ENCODE results near the gene SH3PXD2B. TPM values are rescaled to one million over a fixed set of nuclear protein-coding genes. Genes with fewer than 3 reads are reported as not detected.

Gene SH3PXD2B
- total RNA-seq, 1 experiment from 2014 or later: 13.1 TPM

DNA sequence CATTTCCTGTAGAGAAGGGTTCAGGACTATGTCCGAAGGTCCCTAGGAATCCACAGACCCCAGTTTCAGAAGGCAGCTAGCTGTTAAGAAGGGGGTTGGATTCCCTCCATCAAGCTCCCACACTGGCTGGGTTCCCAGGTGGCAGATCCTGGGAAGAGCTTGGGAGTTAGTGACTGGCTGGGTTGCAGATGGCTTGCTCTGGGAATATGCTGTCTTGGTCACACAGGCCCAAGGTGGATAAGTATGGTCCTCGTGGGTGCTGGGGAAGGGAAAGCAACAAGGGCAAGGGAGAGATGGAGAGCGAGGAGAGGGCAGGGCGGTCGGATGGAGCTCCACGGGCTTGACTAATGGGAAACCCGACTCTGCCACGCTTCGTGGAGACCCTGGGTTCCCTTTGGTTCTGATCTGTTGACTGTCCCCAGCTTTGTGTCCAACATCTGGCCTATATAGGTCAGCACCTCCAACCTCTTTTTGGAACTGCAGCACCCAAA lies 17.4 kb downstream of the SH3PXD2B start:
- no peak for DNase-seq (ENCODE audit: low spot score)

DNA sequence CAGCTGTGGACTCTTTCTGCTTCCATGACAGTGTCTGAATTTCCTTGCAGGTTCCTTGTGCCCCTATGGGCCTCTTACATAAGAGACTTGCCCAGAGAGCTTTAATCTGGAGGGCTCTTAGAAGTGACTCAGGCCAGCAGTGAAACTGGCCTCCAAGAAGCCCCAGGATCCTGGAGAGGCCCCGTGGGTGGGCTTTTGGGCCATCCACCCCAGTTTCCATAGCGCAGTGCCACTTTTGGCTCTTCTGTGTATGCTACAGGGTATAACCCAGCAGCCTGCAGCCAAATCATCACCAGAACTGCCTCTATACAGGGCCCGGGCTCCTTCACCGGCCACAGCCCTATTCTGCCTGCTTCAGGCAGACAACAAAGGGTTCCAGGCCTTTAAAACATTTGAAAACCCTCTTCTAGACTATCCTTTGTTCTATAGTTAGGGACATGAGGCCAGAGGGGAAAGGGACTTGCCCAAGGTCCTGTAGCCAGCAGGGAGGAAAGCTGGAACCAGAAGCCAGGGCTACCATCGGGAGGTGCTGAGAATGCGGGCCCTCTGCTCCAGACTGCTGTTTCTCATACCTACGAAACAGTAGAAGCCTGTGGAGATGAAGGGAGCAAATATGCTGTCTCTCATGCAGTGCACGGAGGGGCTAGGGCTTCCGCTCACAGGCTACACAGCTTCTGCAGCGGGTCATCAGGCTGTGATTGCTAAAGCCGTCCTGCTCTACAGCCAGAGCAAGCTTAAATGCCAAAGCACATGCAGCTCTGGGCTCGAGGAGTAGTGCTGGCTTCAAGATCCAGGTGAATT lies 18.0 kb downstream of the SH3PXD2B start:
- no peak for DNase-seq (ENCODE audit: low spot score)

DNA sequence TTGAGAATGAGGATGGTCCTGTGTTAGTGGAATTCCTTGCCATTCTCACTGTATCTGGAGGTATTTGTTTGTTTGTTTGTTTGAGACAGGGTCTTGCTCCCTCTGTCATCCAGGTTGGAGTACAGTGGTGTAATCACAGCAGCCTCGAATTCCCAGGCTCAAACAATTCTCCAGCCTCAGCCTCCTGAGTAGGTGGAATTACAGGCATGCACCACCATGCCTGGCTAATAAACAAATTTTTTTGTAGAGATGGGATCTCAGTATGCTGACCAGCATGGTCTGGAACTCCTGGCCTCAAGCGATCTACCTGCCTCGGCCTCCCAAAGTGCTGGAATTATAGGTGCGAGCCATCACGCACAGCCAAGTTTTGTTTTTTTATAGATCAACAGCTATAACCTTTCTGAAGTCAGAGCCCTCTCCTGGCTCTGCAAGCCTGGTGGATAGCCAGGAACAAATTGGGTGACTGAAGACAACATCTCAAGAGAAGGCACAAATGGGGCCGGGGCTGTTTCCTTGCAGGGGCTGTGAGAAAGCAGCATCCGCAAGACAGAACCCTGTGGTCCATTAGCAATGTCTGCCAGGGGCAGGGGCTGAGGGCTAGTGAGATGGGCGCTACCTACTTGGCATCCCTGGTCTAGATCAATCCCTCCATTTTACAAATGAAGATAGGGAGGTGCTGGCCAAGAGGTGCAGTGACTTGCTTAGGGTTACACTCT lies 18.8 kb downstream of the SH3PXD2B start:
- no peak for DNase-seq (ENCODE audit: low spot score)

DNA sequence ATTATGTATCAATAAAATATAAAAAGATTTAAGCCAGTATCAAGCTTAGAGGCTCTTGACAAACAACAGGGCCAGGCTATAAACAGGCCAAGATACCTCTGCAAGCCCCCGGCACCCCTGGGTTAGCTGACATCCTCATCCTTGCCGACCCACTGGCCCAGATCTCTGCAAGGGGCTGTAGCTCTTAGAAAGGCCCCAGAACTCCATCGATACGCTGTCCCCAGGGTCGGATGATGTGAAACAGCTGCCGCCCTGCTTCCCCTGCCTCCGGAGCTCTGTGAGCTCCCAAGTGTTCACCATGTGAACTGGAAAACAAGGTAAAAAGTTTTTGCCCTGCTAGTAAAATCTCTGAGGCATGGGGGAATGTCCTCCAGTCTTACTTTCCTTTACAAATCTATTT lies 20.1 kb downstream of the SH3PXD2B start:
- no peak for DNase-seq (ENCODE audit: low spot score)

DNA sequence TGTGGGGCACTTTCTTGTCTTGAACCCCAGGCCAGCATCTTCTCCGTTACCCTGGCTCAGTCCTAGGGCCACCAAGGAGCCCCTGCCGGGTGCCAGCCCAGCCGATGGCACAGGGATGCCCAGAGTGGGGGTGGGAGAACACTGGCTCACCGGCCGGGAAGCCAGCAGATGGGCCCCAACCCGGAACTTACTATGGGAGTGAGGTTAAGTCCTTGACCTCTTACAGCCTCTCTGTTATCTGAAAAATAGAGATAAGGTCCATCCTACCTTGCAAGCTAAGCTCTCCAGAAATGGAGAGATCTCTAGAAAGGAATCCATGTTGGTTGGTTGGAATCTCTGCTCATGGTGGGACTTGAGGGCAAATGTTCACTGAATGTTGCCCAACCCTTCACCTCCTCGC lies 20.8 kb downstream of the SH3PXD2B start:
- DNase-seq (ENCODE audit: low spot score): no peak

DNA sequence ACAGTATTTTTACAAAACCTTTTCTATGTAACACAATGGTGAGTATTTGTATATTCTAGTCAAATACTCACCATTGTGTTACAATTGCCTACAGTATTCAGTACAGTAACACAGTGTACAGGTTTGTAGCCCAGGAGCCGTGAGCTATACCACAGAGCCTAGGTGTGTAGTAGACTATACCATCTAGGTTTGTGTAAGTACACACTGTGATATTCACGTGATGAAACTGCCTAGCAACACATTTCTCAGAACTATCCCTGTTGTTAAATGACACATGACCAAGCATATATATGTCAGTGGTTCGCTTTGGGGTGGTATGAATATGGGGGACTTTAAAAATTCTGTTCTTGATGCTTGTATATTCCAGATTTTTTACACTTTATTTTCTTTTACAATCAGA lies 21.3 kb downstream of the SH3PXD2B start:
- no peak for DNase-seq (ENCODE audit: low spot score)

DNA sequence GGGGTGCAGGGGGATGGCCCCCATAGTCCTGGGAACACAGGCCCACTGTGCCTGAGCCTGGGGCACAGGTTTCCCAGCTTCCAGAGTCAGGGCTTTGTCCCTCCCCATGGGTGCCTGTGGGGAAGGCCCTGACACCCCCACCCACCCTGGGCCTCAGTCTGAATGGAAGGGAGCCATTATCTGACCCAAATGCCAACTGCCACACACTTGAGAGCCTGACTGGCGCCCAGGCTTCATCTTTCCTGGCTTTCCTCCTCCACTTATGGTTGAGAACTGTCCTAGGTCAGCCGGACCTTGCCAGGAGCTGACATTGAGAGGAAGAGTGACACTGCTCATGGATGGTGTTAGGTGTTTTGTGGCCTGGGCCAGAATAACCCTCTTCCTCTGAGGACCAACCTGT lies 24.0 kb downstream of the SH3PXD2B start:
- no peak for DNase-seq (ENCODE audit: low spot score)

DNA sequence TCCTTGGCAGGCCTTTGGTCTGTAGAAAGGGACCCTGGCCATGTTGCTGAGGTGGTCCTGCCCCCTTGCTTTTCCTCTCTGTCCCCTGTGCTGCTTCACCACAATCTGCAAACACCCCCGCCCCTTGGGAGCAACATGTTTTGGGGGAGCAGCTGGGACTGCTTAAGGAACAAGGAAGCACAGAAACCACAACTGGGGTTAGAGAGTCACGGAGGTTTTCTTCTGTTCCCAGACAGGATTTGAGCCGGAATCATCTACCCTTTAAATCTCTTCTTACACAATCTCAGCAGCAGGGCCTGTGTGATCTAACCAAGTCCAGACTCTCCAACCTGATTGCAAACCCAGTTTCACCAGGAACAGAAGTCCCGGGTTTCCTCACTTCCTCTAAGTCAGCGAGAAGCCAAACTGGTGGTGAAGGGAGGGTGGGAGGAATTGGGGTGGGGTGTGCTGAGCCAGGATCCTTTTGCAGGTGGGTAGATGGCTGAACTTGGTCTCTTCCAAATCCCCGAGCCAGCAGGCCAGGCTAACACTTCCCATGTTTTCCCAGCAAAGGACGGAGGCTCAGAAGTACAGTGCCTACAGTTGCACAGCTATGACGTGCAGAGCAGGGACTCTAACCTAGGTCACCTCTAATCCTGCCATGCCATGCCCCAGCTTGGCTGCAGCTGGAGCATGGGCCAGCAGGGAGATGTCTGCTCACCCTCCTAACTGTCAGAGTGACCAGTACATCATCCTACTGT lies 25.0 kb downstream of the SH3PXD2B start:
- DNase-seq (ENCODE audit: low spot score): no peak

DNA sequence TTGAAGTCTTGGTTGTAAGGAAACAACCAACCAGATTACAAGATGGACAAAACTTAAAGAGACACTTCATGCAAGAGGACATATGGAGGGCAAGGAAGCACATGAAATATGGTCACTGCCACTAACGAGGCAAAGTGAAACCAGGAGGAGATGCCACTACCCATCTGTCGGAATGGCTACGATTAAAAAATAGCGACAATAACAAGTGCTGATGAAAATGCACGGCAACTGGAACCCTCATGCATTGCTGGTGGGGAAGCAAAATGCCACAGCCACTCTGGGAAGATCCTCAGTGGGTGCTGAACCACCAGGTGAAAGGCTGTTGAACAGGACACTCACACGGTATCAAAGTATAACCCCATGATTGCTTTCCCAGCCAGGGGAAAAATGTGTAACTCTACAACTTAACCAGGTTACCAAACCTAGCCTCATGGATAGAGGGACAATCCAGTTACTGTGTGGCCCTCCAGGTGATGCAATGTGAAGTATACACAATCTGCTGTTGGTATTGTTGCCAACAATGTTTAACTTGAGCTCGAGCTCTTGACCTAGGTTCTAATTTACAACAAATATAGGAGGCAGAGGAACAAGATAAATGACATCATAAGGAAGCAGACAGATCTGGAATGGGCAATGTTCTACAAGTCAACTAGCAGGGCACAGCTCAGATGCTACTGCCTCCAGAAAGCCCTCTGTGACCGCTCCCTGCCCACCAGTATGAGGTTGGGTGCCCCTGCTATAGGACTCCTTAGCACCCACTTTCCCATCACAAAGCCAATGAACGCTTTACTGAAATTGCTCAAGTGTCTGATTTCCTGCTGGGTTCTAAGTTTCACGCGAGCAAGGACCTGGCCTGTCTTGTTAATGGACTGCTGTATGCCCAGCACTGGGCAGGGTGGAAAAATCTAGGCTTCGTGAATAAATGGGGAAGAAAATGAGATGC lies 25.8 kb downstream of the SH3PXD2B start:
- no peak for DNase-seq (ENCODE audit: low spot score)

DNA sequence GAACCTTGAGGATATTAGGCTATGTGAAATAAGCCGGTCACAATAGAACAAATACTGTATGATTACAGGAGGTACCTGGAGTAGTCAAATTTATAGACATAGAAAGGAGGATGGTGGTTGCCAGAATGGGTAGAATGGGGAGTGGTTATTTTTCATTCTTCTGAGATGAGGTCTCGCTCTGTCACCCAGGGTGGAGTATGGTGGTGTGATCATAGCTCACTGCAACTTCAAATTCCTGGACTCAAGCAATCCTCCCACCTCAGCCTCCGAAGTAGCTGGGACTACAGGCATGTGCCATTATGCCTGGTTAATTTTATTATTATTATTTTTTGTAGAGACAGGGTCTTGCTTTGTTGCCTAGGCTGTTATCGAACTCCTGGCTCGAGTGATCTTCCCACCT lies 27.1 kb downstream of the SH3PXD2B start:
- DNase-seq (ENCODE audit: low spot score): no peak

DNA sequence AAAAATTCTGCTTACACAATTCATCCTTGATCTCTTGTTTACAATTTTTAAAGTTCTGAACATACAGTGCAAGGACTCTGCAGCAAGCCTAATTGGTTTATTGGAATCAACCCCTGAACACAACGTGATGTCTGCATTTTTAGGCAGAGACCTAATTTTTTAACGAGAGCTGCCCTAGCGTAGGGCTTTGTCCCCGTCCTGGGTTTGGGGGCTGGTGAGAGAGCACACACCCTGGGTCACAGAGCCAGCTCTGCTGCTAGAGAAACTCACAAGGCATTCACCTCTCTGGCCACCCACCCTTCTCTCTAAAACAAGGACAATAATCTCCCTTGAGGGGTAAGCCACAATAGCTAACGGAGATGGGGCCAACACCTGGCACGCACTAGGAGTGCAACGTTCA lies 28.2 kb downstream of the SH3PXD2B start:
- DNase-seq (ENCODE audit: low spot score): no peak

DNA sequence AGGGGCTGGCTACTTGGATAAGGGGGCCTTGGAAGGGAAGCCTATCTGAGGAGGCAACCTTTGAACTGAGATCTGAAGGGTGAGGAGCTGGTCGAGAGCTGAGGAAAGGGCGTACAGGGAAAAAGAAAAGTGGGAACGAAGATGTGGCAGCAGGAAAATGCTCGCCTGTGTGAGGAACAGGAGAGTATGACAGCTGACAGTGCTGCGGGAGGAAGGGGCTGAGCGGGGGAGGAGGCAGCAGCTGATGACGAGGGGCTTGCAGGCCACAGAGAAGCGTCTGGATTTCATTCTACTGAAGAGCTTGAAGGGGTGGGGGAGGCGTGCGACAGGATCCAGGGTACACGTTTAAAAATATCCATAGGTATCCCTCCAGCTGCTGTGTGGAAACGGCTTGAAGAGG lies 28.9 kb downstream of the SH3PXD2B start:
- no peak for DNase-seq (ENCODE audit: low spot score)

DNA sequence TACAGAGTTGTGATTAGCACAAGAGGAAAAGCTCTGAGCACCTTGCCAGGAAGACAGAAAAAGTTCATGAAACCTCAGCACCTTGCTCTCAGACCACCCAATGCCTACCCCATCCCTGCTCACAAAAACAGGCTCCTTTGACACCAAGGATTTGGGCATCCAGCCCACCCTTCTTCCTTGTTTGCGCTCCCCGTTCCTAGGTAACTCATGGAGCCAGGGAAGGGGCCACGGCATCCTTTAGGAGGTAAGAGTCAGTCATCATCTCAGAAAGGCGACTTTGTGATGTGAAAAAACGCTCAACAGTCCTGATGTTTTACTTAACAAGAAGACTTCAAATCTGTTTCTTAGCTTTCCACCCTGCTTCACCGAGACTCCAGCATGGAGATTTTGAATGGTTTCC lies 29.5 kb downstream of the SH3PXD2B start:
- DNase-seq (ENCODE audit: low spot score): no peak

DNA sequence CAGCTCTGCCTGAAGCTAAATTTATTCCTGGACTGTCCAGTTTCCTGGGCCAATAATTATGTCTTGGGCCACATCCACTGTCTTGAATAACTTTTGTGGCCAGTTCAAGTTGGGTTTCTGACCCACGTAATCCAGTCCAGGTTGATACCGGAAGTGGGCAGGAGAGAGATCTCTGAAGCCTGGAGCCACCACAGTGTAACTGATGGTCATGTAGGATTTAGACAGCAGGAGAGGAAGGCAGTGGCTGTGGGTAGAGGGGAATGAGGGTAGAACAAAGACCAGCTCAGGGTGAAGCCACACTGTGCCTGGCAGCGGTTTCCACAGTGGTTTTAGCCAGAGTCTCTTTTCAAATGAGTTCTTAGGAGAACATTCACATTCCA lies 30.2 kb downstream of the SH3PXD2B start:
- no peak for DNase-seq (ENCODE audit: low spot score)

DNA sequence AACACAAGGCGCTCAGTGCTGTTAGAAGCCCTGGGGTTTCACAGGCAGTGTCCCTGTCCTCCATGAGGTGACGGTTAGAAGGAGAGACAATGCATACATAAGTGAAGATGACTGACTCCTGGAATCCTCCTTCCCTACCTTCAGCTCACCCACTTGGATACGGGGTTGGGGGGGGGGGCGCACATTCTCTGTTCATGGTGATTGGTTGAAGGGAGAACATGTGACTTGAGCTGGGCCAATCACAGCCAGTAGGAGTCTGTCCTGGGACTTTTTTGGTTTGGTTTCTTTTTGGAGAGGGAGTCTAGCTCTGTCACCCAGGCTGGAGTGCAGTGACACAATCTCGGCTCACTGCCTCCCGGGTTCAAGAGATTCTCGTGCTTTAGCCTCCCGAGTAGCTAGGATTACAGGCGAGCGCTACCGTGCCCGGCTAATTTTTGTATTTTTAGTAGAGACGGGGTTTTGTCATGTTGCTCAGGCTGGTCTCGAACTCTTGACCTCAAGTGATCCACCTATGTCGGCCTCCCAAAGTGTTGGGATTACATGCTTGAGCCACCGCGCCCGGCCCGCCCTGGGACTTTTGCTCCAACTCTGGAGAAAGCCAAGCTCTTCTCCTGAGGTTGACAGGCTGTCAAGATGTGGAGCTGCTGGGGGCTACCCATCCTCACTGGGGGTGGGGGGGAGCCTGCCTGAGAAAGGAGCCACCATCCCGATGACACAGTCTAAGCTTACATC lies 30.8 kb downstream of the SH3PXD2B start:
- DNase-seq (ENCODE audit: low spot score): no peak

DNA sequence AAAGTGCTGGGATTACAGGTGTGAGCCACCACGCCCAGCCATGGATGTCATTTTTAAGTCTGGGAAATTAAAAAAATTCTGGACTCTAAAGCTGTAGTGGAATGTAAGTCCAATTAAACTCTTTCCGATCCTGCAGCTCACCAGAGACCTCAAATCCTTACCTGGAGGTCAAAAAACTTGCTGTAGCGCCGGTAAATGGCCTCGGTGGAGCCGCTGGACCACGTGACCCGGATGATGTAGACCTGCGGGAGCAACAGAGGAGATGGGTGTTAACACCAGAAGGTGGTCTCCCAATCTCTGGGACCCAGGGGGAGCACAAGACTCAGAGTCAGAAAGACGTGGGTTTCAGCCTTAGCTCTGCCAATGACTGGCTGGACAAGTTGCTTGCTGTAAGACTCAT lies 32.1 kb downstream of the SH3PXD2B start:
- no peak for DNase-seq (ENCODE audit: low spot score)

DNA sequence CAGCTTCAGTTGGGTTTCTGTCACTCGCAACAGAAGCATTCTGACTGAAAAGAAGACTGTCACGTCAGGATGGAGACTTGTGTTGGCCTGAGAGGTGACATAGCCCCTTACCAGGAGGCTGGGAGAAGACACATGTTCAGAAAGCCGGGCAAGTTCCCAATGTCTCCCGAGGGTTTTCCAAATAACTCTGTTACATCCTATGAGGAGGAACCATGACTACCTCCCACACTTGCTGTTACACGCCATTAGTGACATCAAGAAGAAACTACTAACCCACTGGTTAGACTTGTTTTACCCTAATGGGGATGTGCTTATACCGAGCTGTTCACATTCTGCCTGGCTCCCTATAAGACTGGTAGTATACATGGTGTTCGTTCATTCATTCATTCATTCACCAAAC lies 33.3 kb downstream of the SH3PXD2B start:
- no peak for DNase-seq (ENCODE audit: low spot score)

DNA sequence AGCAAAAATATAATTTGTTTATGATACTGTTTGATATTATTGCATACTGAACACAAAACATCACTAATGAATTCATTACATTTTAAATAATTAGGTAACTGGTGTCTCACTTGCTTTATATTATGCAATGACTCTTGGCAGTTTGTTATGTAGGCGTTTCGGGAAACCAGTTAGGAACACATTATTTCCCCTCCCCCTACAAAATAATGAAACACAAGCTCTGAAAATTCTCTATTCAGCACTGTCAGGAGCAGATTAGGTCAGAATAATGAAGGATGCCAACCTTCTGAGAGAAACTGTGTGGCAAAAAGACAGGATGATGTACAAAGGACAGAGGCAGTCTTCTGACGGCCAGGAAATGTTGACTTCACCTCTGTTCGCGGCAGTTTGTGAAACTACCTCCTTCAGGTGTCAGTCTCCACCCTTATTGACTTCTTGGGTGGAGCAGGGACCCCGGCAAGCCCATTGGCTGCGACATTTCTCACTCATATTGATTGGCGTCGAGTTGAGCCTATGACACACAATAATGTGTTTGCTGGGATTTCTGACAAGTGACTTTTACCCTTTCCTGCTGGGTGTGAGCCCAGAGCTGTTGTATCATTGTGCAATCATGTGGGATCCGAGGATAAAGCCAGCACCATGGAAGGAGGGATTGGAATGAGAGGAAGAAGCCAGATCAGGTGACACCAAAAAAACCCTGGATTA lies 33.9 kb downstream of the SH3PXD2B start:
- DNase-seq (ENCODE audit: low spot score): peak; percentile 69

DNA sequence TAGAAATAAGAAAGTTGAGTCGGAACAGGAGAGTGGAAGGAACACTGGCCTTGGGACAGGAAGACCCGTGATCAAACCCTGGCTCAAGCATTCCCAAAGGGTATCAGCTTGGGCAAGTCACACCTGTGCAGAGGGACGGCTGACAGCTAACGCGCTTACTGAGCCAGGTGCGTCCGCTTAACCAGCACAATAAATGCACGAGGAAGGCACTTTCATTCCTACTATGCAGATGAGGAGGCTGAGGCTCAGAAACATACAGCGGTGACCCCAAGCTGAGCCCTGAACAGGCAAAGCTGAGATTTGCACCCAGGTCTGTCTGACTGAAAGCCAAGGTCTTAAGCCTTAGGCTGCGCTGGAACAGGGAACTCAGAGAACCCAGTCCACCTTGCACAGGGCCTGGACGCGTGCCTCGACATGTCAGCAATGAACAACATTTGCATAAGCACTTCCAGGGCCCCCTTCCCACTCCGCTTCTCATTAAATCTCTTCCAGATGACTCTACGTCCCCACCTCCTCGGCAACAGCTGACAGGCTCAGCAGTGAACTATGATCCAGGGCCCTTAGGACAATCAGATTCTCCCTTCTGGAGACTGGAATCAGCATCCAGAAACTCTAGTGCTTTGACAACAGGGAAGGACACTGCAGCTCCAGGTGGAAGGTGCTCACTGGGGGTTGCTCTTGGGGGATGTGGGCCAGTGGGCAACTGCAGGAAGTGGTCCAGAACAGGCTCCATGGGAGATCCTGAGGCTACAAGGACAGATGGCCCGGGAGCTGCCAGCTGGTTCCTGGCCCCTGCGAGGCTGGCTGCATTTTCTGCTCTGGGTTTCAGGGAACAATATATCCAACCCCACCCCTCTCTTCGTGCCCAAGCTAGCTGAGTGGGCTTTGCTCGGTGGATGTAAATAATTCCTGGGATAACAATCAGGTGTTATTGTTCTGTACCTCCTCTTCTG lies 35.2 kb downstream of the SH3PXD2B start:
- no peak for DNase-seq (ENCODE audit: low spot score)

All from A172 (cell line).